ENCODE data around the gene CIB4. TPM values are rescaled to one million over a fixed set of nuclear protein-coding genes. Genes with fewer than 3 reads are reported as not detected.

The CIB4 gene
- total RNA-seq, 1 donor from 2014 or later = not detected

DNA sequence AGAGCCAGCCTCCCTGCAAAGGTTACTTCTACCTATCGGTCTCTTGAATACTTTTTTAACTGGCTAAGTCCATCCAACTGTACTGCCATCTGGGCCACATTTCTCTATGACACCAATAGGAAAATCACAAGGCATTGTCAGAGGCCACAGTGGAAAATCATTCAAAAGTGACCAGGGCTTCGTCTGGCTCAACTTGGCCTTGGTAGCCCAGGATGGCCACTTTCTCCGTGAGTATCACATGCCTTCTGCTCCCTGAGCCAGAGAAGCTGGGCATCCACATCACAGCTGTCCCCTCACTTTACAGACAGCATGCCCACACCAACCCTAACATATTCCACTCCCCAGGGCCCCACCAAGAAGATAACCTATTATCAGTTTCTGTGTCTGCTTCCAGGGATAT lies 5.8 kb downstream of the CIB4 start:
- DNase-seq (no peak), ATAC-seq (ENCODE audit: low read depth) (no peak)
- TF ChIP-seq, protein P1, sequence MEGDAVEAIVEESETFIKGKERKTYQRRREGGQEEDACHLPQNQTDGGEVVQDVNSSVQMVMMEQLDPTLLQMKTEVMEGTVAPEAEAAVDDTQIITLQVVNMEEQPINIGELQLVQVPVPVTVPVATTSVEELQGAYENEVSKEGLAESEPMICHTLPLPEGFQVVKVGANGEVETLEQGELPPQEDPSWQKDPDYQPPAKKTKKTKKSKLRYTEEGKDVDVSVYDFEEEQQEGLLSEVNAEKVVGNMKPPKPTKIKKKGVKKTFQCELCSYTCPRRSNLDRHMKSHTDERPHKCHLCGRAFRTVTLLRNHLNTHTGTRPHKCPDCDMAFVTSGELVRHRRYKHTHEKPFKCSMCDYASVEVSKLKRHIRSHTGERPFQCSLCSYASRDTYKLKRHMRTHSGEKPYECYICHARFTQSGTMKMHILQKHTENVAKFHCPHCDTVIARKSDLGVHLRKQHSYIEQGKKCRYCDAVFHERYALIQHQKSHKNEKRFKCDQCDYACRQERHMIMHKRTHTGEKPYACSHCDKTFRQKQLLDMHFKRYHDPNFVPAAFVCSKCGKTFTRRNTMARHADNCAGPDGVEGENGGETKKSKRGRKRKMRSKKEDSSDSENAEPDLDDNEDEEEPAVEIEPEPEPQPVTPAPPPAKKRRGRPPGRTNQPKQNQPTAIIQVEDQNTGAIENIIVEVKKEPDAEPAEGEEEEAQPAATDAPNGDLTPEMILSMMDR (IDR thresholded peaks at IDR 0.05) = no peak
- intact Hi-C loops (cut with micrococcal nuclease) = no loop called here
- no peaks in the 10 kb centered on the region for H3K4me1 Mint-ChIP-seq
- H3K9me3 Mint-ChIP-seq = no peaks in the 10 kb centered on the region
- ChIA-PET CTCF (no interaction called here), POLR2A (no interaction called here)
- no peaks in the 10 kb centered on the region for H3K36me3 Mint-ChIP-seq (ENCODE audit: low read depth)
- no peak overlapping the region for H3K27ac Mint-ChIP-seq
- peaks cover 15% of the 10 kb centered on the region for H3K27me3 Mint-ChIP-seq
- no peak overlapping the region for H3K4me3 Mint-ChIP-seq

DNA sequence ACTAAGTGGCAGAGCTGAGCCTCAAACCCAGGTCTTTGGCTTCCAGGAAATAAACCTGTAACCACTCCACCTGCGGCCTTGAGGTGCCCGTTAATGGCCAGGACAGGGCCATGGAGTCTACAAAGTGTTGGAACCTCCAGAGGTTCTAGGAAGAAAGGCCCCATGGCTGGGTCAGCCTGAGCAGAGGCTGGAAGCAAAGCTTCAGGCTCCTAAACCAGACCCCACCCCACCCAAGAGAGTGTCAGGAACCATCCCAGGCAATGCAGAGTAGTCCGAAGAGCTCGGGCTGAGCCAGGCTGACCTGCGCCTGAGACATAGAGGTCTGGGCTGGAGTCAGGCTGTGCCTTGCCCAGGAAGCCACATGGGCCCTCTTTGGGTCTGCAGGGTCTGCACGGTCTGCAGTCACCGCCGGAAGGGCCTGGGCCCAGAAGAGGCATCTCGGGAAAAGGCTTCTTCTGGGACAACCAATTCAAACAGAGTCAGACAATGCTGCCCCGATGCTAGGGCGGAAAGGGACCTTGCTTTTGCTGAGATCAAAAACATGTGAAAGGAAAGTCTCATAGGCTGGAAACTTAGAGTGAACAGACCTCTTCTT lies 6.4 kb downstream of the CIB4 start:
- ATAC-seq (ENCODE audit: low read depth) (no peak), DNase-seq (no peak)
- intact Hi-C loops (cut with micrococcal nuclease) = no loop called here
- Mint-ChIP-seq H3K36me3 (ENCODE audit: low read depth) (no peaks in the 10 kb centered on the region), H3K27ac (no peak overlapping the region), H3K9me3 (no peaks in the 10 kb centered on the region), H3K4me3 (no peak overlapping the region), H3K4me1 (no peaks in the 10 kb centered on the region), H3K27me3 (peaks cover 12% of the 10 kb centered on the region)
- POLR2A ChIA-PET = no interaction called here
- CTCF ChIA-PET = no interaction called here
- TF ChIP-seq, protein P1 (IDR thresholded peaks at IDR 0.05) = no peak

DNA sequence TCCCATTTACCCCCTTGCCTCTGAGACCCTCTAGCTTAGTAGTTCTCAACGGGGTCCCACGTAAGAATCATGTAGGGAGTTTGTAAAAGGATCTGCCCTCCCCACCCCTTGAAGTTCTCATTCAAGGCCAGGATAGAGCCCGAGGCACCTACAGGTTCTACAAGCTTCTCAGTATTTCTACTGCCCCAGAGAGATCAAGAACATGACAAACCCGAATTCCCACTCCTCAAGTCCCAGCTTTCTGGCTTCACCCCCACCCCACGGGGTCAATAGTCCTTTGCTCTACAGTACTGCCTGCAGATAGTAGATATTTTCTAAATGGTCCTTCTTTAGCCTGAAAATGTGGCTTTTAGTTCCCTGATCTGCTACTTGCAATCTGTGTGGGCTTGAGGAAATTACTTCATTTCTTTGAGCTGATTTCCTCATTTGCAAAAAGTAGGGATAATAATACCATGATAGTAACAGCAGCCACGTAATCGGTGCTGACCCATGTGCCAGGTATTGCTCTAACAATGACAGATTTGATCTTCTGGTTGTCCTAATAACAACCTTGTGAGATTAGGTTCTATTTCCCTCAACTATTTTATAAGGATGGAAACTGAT lies 7.1 kb downstream of the CIB4 start:
- Mint-ChIP-seq H3K27me3 (peaks cover 15% of the 10 kb centered on the region), H3K4me3 (no peak overlapping the region), H3K9me3 (no peaks in the 10 kb centered on the region), H3K36me3 (ENCODE audit: low read depth) (no peaks in the 10 kb centered on the region), H3K27ac (no peak overlapping the region), H3K4me1 (no peaks in the 10 kb centered on the region)
- DNase-seq = no peak
- ChIA-PET POLR2A (no interaction called here), CTCF (no interaction called here)
- ATAC-seq (ENCODE audit: low read depth) = no peak
- TF ChIP-seq, protein P1 (IDR thresholded peaks at IDR 0.05) = no peak
- intact Hi-C loops (cut with micrococcal nuclease) = no loop called here

DNA sequence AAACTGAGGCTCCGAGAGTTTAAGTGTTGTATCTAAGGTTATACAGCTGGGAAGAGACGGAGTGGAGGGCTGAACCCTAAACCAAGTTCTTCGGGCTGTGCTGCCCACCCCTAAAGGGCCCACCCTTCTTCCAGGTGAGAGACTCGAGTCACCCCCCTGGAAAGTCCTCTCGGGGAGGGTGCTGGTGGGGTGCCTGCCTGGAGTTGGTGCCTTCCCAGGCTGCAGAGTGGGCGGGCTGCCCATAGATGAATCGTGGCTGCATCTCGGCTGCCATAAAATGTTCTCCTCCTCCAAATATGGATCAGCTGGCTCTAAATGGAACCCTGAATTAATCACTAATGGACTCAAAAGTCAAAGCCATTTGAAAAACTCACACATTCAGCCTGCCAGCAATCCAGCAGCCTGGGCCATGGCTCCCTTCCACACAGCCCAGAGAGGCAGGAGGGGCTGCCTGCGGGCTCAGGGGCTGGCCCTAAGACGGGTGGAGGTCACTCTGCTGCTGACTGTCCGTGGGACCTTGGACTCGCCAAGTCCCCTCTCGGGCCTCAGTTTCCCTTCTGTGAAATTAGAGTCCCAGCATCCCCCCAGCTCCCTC lies 7.7 kb downstream of the CIB4 start:
- no peak overlapping the region for H3K27ac Mint-ChIP-seq
- H3K4me1 Mint-ChIP-seq = no peaks in the 10 kb centered on the region
- CTCF ChIA-PET = no interaction called here
- POLR2A ChIA-PET = no interaction called here
- H3K9me3 Mint-ChIP-seq = no peaks in the 10 kb centered on the region
- H3K27me3 Mint-ChIP-seq = peaks cover 11% of the 10 kb centered on the region
- no peak for DNase-seq
- intact Hi-C loops (cut with micrococcal nuclease) = no loop called here
- ATAC-seq (ENCODE audit: low read depth) = no peak
- no peaks in the 10 kb centered on the region for H3K36me3 Mint-ChIP-seq (ENCODE audit: low read depth)
- no peak overlapping the region for H3K4me3 Mint-ChIP-seq
- TF ChIP-seq, protein P1 (IDR thresholded peaks at IDR 0.05) = no peak

DNA sequence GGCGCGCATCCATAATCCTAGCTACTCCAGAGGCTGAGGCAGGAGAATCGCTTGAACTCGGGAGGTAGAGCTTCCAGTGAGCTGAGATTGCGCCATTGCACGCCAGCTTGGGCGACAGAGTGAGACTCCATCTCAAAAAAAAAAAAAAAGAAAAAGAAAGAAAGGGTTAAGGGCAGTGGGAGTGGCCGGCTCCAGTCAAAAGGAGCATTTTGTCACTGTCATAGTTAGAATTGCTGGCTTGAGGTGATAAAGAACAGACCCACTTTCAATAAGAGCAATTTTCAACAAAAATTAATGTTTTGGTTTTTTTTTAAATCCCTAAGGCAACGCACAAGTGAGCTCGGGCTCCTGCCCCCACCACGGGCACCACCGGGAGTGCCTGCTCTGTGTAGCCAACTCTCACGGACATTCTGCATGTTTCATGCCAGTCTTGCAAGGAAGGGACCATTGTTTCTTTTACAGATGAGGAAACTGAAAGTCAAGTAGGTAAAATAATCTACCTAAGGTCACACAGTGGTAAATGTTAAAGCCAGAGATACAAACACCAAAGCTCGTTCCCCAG lies 8.5 kb downstream of the CIB4 start:
- TF ChIP-seq, protein P1 (IDR thresholded peaks at IDR 0.05) = no peak
- no peak overlapping the region for H3K27ac Mint-ChIP-seq
- H3K4me1 Mint-ChIP-seq = no peaks in the 10 kb centered on the region
- no peaks in the 10 kb centered on the region for H3K9me3 Mint-ChIP-seq
- H3K27me3 Mint-ChIP-seq = peaks cover 11% of the 10 kb centered on the region
- CTCF ChIA-PET = no interaction called here
- no peaks in the 10 kb centered on the region for H3K36me3 Mint-ChIP-seq (ENCODE audit: low read depth)
- ATAC-seq (ENCODE audit: low read depth) (no peak), DNase-seq (no peak)
- POLR2A ChIA-PET = no interaction called here
- H3K4me3 Mint-ChIP-seq = no peak overlapping the region
- intact Hi-C loops (cut with micrococcal nuclease) = no loop called here

All from activated B cell treated with CpG ODN at 0.5 μM for 24 hours (primary cell).